ENCODE data around the gene COX8A.
"Not testable (repeated sequence)": the region's sequence is repeated elsewhere in the genome, so short reads cannot be mapped to it uniquely, and the experiment has no call there.

The COX8A gene

GRCh38 chr11:63974259-63975143 is at the start of gene COX8A:
Gene COX8A (plus strand): TSS chr11:63974620. CDS start chr11:63974681, 61 bp downstream.
- peak; percentile 84 for FAIRE-seq

- no peak for FAIRE-seq
Measured at GRCh38 chr11:63929616-63930015, 44.8 kb upstream of the COX8A start.

- FAIRE-seq = no peak
Measured at GRCh38 chr11:63931045-63931444, 43.4 kb upstream of the COX8A start.

- no peak for FAIRE-seq
Measured at GRCh38 chr11:63931876-63932275, 42.5 kb upstream of the COX8A start.

GRCh38 chr11:63933459-63933858 is 41.0 kb upstream of the COX8A start:
- FAIRE-seq = no peak

- FAIRE-seq = no peak
Measured at GRCh38 chr11:63937713-63938478, 36.5 kb upstream of the COX8A start.

- FAIRE-seq = no peak
Measured at GRCh38 chr11:63938479-63939396, 35.7 kb upstream of the COX8A start, which contains the start of gene NAA40. Gene NAA40 (plus strand): TSS chr11:63939002. CDS start chr11:63939097, 95 bp downstream.

- FAIRE-seq = no peak
Measured at GRCh38 chr11:63939397-63939891, 35.0 kb upstream of the COX8A start.

GRCh38 chr11:63940786-63941185 is 33.6 kb upstream of the COX8A start:
- no peak for FAIRE-seq

- no peak for FAIRE-seq
Measured at GRCh38 chr11:63941901-63942300, 32.5 kb upstream of the COX8A start.

- FAIRE-seq = no peak
Measured at GRCh38 chr11:63942803-63943202, 31.6 kb upstream of the COX8A start.

GRCh38 chr11:63944987-63945386 is 29.4 kb upstream of the COX8A start:
- no peak for FAIRE-seq

GRCh38 chr11:63945477-63946163 is 28.8 kb upstream of the COX8A start:
- no peak for FAIRE-seq

GRCh38 chr11:63951779-63952536 is 22.5 kb upstream of the COX8A start:
- FAIRE-seq = no peak

GRCh38 chr11:63952570-63952969 is 21.9 kb upstream of the COX8A start:
- FAIRE-seq = no peak

- FAIRE-seq = no peak
Measured at GRCh38 chr11:63958008-63958407, 16.4 kb upstream of the COX8A start.

- no peak for FAIRE-seq
Measured at GRCh38 chr11:63961608-63962412, 12.6 kb upstream of the COX8A start.

- FAIRE-seq = not testable (repeated sequence)
Measured at GRCh38 chr11:63963895-63964294, 10.5 kb upstream of the COX8A start.

- no peak for FAIRE-seq
Measured at GRCh38 chr11:63966444-63966843, 8.0 kb upstream of the COX8A start.

- FAIRE-seq = no peak
Measured at GRCh38 chr11:63969461-63969860, 5.0 kb upstream of the COX8A start.
